GM19324 (cell line): Measurements from ENCODE around the gene IBA57.
"Not testable (repeated sequence)": the region's sequence is repeated elsewhere in the genome, so short reads cannot be mapped to it uniquely, and the experiment has no call there.

Experiments
- ATAC-seq: cut with Tn5 transposase; IDR thresholded peaks from one replicate; pipeline ENCODE4 v1.9.1; 2021; ENCODE audit warnings: mild to moderate bottlenecking, moderate library complexity; ENCODE audit not compliant: unreplicated experiment, low FRiP score

Gene IBA57

GRCh38 chr1:228170666-228171065, 5.1 kb downstream of the IBA57 start:
- no peak for ATAC-seq

GRCh38 chr1:228171221-228171891, 5.8 kb downstream of the IBA57 start:
- ATAC-seq = no peak

- ATAC-seq = no peak
Measured at GRCh38 chr1:228172591-228173527, 7.3 kb downstream of the IBA57 start.

- not testable (repeated sequence) for ATAC-seq
Measured at GRCh38 chr1:228173528-228174481, 8.2 kb downstream of the IBA57 start.

GRCh38 chr1:228174482-228175315, 9.1 kb downstream of the IBA57 start:
- ATAC-seq = no peak

- no peak for ATAC-seq
Measured at GRCh38 chr1:228175316-228176023, 9.9 kb downstream of the IBA57 start.

- no peak for ATAC-seq
Measured at GRCh38 chr1:228176024-228176395, 10.4 kb downstream of the IBA57 start.

- ATAC-seq = no peak
Measured at GRCh38 chr1:228176461-228177182, 11.0 kb downstream of the IBA57 start.

GRCh38 chr1:228177183-228177475, 11.5 kb downstream of the IBA57 start:
- ATAC-seq = no peak

- ATAC-seq = no peak
Measured at GRCh38 chr1:228177721-228178710, 12.4 kb downstream of the IBA57 start.

- ATAC-seq = no peak
Measured at GRCh38 chr1:228178737-228179684, 13.4 kb downstream of the IBA57 start.

- ATAC-seq = no peak
Measured at GRCh38 chr1:228180271-228180958, 14.8 kb downstream of the IBA57 start.

GRCh38 chr1:228180959-228181644, 15.5 kb downstream of the IBA57 start:
- ATAC-seq = no peak

GRCh38 chr1:228181645-228182034, 16.0 kb downstream of the IBA57 start:
- no peak for ATAC-seq

GRCh38 chr1:228182296-228183030, 16.9 kb downstream of the IBA57 start:
- no peak for ATAC-seq
